ENCODE measurements around the gene SLC38A5.

The SLC38A5 gene

GRCh38 chrX:48490661-48491060 lies 20.6 kb upstream of the SLC38A5 start:
- no peak for DNase-seq

DNA sequence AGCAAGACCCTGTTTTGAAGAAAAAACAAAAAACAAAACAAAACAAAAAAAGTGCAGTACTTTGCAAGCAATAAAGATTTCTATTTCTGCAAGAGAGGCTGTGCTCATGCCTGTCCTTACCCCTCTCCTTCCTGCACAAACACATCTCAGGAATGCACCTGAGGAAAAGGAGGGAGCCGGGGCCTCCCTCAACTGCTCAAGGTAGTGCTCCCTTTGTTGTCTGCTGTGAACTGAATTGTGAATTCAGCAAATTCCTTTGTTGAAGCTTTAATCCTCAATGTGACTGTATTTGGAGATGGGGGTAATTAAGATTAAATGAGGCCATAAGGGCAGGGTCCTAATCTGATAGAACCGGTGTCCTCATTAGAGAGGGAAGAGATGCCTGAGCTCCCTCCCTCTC lies 19.8 kb upstream of the SLC38A5 start:
- no peak for DNase-seq

DNA sequence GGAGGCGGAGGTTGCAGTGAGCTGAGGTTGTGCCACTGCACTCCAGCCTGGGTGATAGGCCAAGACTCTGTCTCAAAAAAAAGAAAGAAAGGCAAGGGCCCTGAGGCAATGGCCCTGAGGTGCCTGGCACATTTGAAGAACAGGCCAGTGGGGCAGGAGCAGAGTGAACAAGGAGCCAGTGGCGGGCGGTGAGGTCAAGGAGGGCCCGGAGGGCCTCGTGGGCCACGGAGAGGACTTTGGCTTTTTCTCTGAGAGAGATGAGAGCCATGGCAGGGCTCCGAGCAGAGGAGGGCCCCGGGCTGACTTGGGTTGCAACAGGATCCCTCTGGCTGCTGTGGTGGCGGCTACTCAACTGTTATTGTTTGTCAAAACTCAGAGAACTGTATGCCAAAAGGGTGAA lies 19.2 kb upstream of the SLC38A5 start:
- no peak for DNase-seq

DNA sequence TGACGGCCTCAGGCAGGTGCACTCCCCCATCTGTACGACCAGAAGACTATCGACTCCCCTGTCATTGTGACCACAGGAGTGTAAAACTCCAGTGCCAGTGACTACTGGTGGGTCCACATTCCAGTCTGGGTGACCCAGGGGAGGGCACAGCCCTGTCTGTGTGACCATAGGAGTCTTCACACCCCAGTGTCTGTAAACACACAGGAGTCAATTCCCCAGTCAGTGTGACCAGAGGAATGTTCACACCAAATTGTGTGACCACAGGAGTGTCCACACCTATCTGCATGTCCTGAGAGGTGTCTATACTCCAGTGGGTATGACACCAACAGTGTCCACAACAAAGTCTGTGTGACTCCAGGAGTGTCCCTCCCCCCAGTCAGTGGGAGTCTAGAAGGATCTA lies 18.0 kb upstream of the SLC38A5 start:
- no peak for DNase-seq

GRCh38 chrX:48487362-48487798 lies 17.3 kb upstream of the SLC38A5 start:
- no peak for DNase-seq

DNA sequence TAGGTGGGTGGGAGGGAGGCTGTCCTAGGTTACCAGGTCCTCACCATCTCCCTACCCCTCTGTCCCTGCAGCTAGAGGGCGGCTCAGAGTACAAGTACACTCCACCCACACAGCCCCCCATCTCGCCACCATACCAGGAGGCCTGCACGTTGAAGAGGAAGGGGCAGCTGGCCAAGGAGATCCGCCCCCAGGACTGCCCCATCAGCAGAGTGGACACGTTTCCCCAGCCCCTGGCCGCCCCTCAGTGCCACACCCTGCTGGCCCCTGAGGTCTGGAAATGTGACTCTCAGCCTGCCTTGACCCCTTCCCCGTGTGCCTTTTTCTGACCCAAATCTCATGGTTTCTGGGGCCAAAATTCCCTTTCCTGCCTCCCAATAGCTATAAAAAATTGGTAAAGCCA lies 12.5 kb upstream of the SLC38A5 start:
- no peak for DNase-seq

- no peak for DNase-seq
These were observed 10.5 kb upstream of the SLC38A5 start for GRCh38 chrX:48480583-48480982.

DNA sequence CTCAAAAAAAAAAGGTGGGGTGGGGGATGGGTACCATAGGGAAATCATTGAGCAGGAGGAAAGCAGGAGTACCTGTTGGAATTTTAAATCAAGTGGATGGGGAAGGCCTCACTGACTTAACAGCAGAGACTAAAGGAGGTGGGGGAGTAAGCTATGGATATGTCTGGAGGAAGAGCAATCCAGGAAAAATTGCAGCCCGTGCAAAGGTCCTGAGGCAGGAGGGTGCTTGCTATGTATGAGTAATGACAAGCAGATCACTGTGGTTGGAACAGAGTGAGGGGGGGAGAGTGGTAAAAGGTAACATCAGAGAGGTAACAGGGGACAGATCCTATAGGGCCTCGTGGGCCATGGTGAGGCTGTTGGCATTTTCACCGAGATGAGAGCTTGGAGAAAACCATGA lies 10.1 kb upstream of the SLC38A5 start:
- no peak for DNase-seq

GRCh38 chrX:48478806-48479205 lies 8.7 kb upstream of the SLC38A5 start:
- DNase-seq: no peak

DNA sequence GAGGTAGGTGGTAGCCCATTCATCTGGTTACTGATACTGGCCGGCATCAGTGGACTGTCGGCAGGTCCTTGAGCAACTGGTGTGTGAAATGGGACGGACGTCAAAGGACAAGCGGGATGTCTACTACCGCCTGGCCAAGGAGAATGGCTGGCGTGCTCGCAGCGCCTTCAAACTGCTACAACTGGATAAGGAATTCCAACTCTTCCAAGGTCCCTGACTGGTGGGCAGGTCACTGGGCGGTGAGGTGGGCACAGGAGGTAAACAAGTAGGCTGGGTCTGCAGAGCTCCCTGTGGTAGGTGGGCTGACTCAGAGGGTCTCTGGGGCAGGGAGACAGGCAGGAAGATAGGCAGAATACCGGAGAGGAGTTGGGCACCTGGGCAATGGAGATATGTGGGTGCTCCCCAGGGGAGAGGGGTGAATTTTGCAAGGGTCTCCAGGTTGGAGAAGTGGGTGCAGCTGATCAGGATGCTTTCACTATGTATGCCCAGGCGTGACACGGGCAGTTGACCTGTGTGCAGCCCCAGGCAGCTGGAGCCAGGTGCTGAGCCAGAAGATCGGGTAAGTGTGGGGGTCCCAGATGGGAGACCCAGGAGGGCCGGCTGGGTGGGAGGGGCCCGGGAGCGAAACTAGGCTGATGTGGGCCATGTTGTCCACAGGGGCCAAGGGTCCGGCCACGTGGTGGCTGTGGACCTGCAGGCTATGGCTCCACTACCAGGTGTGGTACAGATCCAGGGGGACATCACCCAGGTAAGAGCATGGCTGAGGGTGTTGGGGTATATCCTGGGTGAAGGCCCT lies 8.1 kb upstream of the SLC38A5 start:
- no peak for DNase-seq

DNA sequence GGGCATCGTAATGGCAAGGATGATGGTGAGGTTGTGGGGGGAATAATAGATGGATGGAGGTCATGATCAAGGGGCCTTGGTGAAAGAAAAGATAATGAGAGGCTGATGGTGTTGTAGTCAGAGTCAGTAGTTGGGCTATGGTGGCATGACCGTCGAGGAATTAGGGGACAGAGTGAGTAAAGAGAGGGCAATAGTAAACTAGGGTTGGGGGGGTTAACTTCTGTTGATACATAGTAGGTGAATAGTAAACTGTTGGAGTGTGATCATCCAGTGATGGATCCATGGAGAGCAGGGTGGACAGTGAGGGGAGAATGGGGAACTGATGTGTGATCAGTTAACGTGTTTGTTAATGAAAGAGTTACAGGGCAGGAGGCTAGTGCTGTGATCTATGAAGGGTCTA lies 6.9 kb upstream of the SLC38A5 start:
- DNase-seq: no peak

DNA sequence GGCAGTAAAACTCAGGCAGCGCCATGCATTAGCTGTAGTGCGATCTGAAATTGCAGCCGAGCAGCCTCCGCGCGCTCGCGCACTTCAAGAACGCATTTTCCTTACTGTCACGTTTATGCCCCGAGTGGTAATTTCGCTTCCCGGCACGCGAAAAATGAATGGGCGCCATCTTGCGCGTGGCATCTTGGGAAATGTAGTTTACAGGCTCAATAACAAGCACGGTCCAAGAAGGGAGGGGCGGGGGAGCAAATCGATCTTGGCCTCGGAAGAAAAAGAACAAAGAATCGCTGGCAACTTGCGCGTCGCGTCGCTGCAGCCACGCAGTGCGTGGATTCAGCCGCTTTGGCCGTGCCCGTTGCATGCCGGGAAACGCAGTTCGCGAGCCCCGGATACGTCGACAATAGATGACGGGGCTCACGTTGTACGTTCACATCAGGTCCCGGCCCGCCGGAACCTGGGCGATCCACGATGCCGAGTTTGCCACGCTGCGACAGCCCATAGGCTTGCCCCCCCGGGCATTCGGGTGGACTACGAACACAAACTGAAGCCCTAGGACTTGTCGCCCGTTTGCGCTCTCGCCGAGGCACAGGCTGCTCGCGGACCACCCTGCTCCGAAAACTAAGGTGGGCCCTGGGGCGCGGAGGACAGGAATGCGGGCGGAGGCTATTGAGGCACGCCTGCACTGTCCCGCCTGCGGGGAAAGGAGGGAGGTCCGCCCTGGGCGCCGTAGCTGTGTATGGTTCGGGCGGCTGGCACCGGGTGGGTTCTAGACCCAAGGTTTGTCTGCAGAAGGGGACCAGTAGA lies 5.9 kb upstream of the SLC38A5 start, which contains the start of gene FTSJ1:
FTSJ1 (plus strand) TSS at position 426 of the 804 bp plus-strand sequence. CDS start 1,849 bp downstream, outside the sequence.
- peak; percentile 78 for DNase-seq

DNA sequence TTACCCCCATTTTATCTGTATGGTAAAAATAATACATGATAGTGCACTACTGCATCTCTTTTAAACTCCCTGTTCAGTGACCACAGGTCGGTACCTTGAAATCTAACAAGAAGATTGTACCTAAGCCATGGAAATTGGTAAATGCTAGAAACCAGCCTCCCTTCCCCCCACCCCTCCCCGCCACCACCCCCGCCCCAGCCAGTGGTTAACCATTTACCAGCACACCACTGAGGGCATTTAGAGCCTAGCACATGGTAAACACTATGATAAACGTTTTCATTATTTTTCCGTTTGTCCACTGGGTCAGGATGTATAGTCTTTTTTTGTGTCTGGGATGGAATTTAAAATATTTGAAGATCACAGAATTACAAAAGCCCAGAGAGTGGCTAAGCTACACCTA lies 5.2 kb upstream of the SLC38A5 start:
- no peak for DNase-seq

- no peak for DNase-seq
These were observed 4.5 kb upstream of the SLC38A5 start for GRCh38 chrX:48474581-48474980.

GRCh38 chrX:48474127-48474526 lies 4.1 kb upstream of the SLC38A5 start:
- no peak for DNase-seq

DNA sequence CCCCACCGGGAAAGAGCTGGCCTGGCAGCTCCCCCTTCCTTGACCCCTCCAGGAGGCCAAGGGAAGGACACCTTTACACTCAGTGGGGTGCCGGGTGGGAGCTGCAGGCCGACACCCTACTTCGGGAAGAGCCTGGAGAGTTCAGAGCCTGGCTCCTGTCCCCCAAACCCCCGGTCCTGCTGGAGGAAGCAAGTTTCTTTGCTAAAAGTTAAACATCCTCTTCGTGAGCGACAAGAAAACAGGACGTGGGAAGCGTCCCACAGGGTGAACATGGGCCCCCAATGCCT lies 3.6 kb upstream of the SLC38A5 start:
- DNase-seq: no peak

DNA sequence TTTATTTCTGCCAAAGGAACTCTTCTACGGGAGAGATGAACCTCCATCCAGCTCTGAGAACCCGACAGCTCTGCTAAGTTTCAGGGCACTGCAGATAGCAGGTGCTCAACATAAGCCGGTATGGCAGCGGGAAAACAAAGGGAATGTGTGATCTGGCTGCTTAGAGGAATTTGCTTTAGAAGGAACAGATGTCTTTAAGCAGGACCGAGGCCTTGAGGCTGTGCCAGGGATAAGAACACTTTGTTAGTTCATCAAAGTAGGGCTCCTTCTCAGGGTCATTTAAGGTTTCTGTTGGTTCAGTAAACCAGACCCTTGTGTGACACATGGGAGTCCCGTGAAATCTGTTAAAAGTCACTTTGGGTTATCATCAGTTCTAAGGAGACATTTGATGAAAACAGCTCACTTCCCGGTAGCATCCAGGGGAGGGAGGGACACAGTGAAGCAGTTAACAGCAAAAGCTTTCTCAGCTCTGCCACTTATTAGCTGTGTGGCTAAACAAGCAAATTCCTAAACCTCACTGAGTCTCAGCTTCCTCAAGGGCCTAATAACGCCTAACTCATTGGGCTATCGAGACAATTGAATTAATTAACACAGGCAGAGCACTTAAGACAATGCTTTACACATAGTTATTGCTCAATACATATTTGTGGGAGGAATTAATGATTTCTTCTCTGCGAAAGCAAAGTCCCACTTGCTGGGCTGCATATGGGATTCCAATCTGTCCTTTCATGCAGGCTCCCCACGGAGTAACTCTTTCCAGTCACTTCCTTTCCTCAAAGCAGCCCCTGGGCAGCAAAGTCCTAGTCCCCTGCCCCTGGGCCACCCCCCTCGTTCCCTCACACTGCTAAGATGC lies 3.0 kb upstream of the SLC38A5 start:
- DNase-seq: no peak

GRCh38 chrX:48472225-48472624 lies 2.2 kb upstream of the SLC38A5 start:
- DNase-seq: no peak

DNA sequence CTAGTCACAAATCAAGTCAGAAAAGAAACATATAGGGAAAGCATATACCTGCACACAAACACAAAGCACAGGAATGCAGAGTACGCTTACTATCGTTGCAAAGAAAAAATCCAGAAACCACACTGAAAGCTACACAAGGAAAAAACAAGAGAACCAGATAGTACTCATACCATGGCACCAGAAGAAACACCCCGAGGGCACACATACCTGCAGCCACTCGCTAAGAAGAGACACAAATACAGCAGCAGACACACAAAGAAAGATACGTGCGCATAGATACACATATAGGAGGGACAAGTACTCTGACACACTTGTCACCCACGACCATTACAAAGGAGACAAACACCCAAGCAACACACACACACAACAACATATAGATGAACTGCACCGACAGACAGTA lies 1.4 kb upstream of the SLC38A5 start:
- no peak for DNase-seq

DNA sequence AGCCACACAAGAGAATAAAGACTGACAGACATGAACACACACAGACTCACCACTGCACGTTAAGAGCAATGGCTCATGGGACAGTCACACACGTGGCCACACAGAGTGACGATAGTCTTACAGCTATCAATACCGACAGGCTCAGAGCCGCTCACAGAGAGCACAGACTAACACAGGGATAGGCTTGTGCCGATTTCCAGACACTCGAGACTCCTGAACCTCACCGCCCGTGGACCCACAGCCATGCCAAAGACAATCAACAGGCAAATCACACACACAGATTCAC lies 716 bp upstream of the SLC38A5 start:
- no peak for DNase-seq

DNA sequence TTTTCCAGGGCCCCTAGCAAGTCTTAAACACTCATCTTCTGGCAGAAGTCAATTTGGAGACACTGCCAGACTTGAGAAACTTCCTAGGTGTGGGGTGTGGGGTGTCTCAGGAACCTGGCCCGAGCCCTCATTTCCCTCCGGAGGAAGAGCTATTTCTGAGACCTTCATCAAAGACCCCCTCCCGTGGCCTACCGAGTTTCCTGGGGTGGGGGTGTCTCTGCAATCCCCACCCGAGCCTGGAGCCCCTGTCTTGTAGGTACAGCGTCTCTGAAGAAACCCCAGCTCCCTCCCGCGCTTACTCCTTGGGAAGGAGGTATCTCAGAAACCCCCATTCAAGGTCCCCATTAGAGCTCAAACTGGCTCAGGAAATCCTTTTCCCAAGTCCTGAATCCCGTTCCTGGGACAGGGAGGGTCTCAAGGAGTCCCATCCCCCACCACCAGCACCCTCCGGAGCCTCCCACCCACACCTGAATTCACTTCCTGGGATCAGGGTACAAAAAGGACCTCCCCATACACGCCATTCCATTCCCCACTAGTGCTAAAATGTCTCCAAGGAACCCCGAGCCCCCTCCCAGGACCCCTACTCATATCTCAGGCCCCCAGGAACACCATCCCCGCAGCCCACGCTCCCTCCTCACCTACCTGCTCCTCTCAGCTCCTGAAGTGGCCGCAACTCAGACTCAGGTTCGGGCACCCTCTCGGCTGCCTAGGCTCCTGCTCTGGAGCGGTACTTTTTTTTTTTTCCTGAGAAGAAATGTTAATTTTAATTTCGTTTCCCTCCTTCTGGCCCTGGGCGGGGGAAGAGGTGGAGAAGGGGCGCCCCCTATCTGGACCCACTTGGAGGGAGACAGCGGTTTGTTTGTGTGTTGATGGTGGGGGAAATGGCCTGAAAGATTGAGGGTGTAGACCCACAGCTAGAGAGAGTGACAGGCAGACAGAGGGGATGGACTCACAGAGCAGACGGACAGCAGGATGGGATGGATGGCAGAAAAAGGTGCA lies 1.1 kb downstream of the SLC38A5 start:
- peak; percentile 30 for DNase-seq

- peak; percentile 31 for DNase-seq
These were observed 1.8 kb downstream of the SLC38A5 start for GRCh38 chrX:48468247-48468671.

All from NK-92 treated with Interleukin-12 subunit alpha and Interleukin-12 subunit beta, amount 100 ng/mL, for 24 hours (cell line).